Measurements from ENCODE around the gene SLC12A6.
A peak's percentile ranks its signal among the peaks of the same experiment; 100 is the strongest.
"Not testable (repeated sequence)": the region's sequence is repeated elsewhere in the genome, so short reads cannot be mapped to it uniquely, and the experiment has no call there.

Gene SLC12A6

DNA sequence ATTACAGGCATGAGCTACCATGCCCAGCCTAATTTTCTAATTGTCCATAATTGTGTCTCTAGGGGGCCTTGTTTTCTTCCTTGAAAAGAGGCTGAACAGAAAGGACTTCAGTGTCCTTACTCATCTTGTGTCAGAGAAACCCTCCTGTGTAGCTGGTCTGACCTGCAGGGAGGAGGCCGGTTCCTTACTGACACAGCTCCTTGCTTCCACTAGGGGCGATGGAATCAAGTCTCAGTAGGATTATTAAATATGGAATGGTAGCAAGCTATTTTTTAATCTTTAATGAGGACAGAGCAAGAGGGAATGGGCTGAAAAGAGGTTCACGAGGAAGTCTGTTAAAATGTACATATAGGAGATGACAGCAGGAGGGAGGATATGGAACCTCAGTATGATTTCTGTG is 20.8 kb upstream of the SLC12A6 start:
- H3K27ac ChIP-seq = no peak overlapping the region
- ChIA-PET CTCF (interaction anchor here (0.6 to 1.1 kb wide), 4 partner anchors 9 to 459 kb away, joined by 3 to 13 read pairs (median 4); partner anchors contain the start of genes LPCAT4, NOP10 and NUTM1), POLR2A (ENCODE audit: low non-redundant PET) (interaction anchor here (0.8 kb wide), 1 partner anchor 8 kb away, joined by 3 read pairs; the partner anchor contains the start of gene LPCAT4)
- TF ChIP-seq CTCF (conservative IDR thresholded peaks at IDR 0.05; ENCODE audit: low read depth) = no peak
- DNase-seq (ENCODE audit: low spot score) = peak; percentile 43

- ChIA-PET POLR2A (ENCODE audit: low non-redundant PET) (no interaction called here), CTCF (interaction anchor here (1.0 to 1.1 kb wide), 2 partner anchors 11 to 15 kb away, joined by 3 to 13 read pairs; partner anchors contain the start of genes NOP10 and NUTM1)
- DNase-seq (ENCODE audit: low spot score) = no peak
- TF ChIP-seq CTCF (conservative IDR thresholded peaks at IDR 0.05; ENCODE audit: low read depth) = no peak
- no peak overlapping the region for H3K27ac ChIP-seq
These were observed 20.1 kb upstream of the SLC12A6 start for GRCh38 chr15:34357653-34358052.

GRCh38 chr15:34355241-34355640 is 17.7 kb upstream of the SLC12A6 start:
- ChIA-PET CTCF (interaction anchor here (0.6 to 2.3 kb wide), 2 partner anchors 12 to 429 kb away, joined by 4 to 14 read pairs; partner anchors contain the start of gene LPCAT4), POLR2A (ENCODE audit: low non-redundant PET) (no interaction called here)
- no peak overlapping the region for H3K27ac ChIP-seq
- no peak for DNase-seq (ENCODE audit: low spot score)
- TF ChIP-seq CTCF (conservative IDR thresholded peaks at IDR 0.05; ENCODE audit: low read depth) = no peak

DNA sequence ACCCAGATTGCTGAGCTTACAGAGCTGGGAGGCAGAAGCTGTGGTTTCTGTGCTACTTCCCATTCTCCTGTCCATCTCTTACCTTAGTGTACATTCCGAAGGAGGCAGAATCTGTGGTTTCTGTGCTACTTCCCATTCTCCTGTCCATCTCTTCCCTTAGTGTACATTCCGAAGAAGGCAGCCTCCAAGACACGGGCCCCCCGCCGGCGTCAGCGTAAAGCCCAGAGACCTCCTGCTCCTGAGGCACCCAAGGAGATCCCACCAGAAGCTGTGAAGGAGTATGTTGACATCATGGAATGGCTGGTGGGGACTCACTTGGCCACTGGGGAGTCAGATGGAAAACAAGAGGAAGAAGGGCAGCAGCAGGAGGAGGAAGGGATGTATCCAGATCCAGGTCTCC is 16.7 kb upstream of the SLC12A6 start:
- CTCF ChIA-PET = interaction anchor here (0.8 kb wide), 1 partner anchor 1498 kb away, joined by 5 read pairs; no protein-coding TSS in a partner anchor
- no peak overlapping the region for H3K27ac ChIP-seq
- DNase-seq (ENCODE audit: low spot score) = no peak
- no peak for TF ChIP-seq CTCF (conservative IDR thresholded peaks at IDR 0.05; ENCODE audit: low read depth)
- POLR2A ChIA-PET (ENCODE audit: low non-redundant PET) = no interaction called here

DNA sequence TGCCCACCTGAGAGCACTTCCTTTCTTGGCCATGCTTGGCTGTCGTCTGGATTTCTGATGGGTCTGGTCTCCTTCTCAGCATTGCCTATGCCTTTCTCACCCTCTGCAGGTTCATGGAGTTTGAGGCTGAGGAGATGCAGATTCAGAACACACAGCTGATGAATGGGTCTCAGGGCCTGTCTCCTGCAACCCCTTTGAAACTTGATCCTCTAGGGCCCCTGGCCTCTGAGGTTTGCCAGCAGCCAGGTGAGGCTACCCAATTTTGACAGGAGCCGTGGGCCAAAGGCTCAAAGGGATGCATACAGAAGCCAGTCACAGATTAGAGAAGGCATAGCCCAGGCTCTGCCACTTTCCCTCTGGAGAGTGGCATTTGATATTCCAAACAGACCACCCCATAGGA is 16.0 kb upstream of the SLC12A6 start:
- POLR2A ChIA-PET (ENCODE audit: low non-redundant PET) = no interaction called here
- DNase-seq (ENCODE audit: low spot score) = no peak
- no peak overlapping the region for H3K27ac ChIP-seq
- TF ChIP-seq CTCF (conservative IDR thresholded peaks at IDR 0.05; ENCODE audit: low read depth) = no peak
- CTCF ChIA-PET = no interaction called here

DNA sequence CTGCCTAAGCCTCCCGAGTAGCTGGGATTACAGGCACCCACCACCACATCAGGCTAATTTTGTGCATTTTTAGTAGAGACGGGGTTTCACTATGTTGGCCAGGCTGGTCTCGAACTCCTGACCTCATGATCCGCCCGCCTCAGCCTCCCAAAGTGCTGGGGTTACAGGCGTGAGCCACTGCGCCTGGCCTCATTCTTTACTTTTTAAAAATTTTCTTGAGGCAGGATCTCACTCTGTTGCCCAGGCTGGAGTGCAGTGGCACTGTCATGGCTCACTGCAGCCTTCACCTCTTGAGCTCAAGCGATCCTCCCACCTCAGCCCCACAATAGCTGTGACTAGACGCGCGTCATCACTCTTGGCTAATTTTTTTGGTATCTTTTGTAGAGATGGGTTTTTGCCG is 15.4 kb upstream of the SLC12A6 start:
- DNase-seq (ENCODE audit: low spot score); H3K27ac ChIP-seq; CTCF ChIA-PET; POLR2A ChIA-PET (ENCODE audit: low non-redundant PET): not testable (repeated sequence)

- TF ChIP-seq CTCF (conservative IDR thresholded peaks at IDR 0.05; ENCODE audit: low read depth) = no peak
- H3K27ac ChIP-seq = no peak overlapping the region
- POLR2A ChIA-PET (ENCODE audit: low non-redundant PET) = no interaction called here
- no peak for DNase-seq (ENCODE audit: low spot score)
- CTCF ChIA-PET = interaction anchor here (0.6 kb wide), 1 partner anchor 91 kb away, joined by 5 read pairs; no protein-coding TSS in a partner anchor
These were observed 12.2 kb upstream of the SLC12A6 start for GRCh38 chr15:34349769-34350168.

Data from RWPE1 (cell line).